Head of caudate nucleus (tissue), 42 donors: ENCODE measurements around the gene MAP1B.
"Not testable (repeated sequence)": the region's sequence is repeated elsewhere in the genome, so short reads cannot be mapped to it uniquely, and the experiment has no call there.

ENCODE experiments used
- DNase-seq, 42 donors: peaks; one replicate each; pipeline versions ENCODE4 v3.0.0 to v3.0.0-alpha.2; 2020 to 2021; ENCODE audit warnings: mixed read lengths in 7 of 42
- intact Hi-C: fragments of 100-400 bp; cut with DNase I; formaldehyde crosslinking; loops from one replicate; pipeline ENCODE4 v1.15.0; 2022

The MAP1B gene

DNA sequence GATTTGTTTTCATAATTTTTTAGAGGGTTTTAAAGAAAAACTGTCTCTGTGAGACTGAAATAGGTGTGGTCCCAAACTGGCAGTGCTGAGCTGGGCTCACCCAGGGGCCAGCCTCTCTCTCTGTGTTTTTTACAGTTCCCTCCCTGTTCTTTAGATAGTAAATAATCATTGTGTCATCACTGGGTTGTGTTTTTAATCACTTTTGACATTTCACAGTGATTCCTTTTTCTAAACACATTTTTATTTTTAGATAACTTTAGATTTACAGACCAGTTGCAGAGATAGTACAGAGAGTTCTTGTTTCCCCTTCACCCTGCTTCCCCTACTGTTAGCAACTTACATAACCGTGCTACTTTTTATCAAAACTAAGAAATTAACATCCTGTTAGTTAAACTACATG is 44.4 kb downstream of the MAP1B start:
- intact Hi-C loops, result no loop called here
- no peak for DNase-seq

DNA sequence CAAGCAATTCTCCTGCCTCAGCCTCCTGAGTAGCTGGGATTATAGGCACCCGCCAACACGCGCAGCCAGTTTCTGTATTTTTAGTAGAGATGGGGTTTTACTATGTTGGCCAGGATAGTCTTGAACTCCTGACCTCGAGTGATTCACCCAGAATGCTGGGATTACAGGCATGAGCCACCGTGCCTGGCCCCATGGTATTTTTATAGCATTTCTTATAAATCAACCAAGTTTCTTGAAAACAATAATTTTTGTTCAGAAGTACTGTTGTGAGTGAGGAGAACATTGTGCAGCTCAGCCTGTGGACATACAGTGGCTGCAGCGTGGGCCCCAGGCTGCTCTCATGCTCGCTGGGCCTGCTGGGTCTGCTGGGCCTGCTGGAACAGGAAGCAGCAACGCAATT is 45.3 kb downstream of the MAP1B start:
- intact Hi-C loops, result no loop called here
- no peak for DNase-seq

DNA sequence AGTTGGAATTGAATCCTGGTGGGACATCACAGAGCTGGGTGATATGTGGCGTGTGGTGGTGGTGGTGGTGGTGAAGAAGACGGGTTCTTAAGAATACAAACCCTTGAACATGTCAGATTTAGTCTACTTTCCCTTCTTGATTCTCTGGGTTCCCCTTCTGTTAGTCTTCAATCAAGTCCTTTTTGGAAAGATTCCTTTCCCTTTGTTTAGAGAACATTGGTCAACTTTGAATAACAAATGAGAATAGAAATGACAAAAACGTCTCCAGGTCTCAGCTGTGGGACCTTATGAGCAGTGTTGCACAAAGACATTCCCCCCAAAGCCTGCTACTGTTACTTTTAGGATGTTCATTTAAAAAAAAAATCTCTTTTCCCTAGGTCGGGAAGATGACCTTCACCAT is 46.3 kb downstream of the MAP1B start:
- intact Hi-C loops, result no loop called here
- DNase-seq, result no peak

DNA sequence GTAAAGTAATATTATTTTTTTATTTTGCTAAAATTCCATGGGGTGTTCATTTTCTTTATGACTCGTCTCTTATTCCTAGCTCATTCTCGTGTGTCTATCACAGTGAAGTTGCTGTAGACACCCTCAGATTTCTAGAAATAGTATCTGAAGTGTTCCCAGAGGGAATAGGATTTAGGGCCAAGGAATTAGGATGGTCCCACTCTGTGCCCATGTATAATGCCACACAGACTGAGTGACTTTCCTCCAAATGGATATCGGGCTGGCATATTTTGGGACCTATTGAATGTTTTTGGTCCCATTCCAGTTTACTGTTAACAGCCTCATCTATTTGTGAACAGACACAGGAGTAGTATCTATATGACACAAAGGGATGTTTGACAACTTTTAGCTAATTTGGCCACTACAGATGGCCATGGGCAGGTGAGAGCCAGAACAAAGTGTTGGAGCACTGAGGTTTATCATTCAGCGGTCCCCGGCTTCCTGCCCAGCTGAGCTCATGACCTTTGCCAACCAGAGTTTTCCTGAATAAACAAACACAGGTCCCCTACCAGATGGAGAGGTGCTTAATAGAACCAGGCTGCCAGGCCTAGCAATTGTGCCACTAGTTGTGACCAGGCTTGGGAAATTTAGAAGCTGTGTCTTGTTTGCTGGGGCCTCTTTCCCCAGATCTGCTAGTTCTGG is 46.9 kb downstream of the MAP1B start:
- no peak for DNase-seq
- intact Hi-C loops, result no loop called here

DNA sequence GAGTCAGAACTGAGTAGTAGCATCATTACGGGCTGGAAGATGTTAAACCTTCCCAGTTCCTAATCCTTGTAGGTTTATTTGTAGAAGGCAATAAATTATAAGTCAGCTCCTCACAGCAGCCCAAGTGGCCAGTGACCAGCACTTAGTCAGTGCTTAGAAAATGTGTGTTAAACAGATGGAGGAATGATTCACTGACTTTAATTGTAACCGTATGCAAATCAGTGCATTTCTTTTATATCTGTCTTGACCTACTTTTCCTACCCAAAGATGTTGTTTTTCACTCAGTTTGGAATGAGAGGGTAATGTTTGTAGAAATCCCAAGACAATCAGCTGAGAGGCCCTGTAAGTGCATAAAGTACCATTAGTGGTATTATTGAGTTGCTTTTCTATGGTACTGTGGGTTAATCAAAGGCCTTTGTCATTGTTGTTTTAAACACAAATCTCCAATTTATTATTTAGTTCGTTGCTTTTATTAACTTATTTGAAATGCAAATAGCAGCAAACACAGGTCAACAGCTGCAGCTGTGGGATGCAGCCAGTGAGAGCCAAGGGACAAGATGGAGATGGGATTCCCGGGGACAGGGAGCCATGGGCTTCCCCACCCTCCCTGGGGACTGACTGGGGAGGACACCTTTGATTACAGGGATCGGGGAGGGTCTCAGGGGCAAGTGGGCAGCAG is 49.8 kb downstream of the MAP1B start:
- DNase-seq, result peak in 1 of 42 donors; percentile 25

DNA sequence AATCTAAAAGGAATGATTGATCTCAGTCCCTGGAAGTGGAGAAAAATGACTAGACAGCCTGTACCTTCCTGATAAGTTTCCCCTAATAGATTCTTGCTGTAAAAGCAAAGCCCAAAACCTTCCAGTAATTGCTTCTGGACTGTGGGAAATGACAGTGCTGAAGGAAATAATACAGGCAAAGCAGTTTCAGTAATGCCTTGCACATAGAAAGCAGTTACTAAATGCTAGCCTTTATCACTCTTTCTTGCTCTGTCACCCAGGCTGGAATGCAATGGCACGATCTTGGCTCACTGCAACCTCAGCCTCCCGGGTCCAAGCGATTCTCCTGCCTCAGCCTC is 50.3 kb downstream of the MAP1B start:
- intact Hi-C loops, result no loop called here
- no peak for DNase-seq

More for the DNA sequence above, 49.8 kb downstream of the MAP1B start:
- intact Hi-C loops, result no loop called here

DNA sequence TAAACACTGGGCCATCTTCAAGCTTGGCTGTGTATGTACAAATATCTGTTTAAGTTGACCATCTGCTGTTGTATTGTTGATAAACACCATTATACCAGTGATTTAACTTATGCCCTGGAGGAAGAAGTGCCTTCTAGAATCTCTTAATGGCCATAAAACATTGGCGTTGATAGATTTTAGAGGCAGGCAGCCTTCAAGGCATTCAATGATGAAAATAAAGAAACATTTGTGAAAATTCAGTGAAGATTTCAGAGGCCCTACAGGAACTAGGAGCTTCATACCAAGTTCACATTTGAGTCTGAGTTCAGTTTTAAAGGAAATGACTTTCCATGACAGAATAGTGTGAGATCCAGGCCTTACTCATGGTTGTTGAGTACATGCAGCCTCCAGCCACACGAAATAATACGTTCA is 52.2 kb downstream of the MAP1B start:
- DNase-seq, result no peak
- intact Hi-C loops, result no loop called here

DNA sequence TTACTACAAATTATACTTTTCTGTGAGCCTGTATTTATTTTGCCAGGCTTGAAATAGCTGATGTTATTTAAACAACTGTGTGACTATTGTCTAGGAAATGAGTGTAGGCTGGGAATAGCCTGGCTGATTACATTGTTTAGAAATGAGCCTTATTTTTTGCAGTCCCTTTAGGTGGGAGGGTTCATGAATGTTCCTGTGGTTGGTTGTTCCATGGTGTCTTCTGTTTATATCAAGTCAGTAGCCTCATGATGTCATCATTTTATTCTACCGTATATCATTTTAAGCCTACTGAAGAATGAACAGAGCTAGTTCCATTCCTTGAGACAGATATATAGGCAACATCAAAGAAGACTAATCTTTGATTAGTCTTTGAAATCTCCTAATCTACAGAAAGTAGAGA is 53.1 kb downstream of the MAP1B start:
- intact Hi-C loops, result no loop called here
- DNase-seq, result no peak

DNA sequence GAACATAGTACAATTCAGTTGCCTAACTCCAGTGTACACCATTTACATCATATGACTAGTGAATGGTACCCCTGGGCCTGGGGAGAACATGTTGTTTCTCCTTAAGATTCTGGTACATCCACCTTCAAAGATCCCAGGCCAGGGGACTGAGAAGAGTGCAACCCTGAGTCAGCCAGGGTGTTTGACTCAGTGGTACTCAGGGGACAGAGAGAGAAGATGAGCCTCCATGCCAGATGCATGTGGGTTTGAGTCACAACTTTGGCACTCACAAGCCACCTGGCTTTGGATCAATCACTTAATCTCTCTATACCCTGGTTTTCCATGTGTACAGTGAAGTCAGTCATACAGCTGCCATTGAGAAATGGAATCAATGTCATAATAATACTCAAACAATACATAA is 53.7 kb downstream of the MAP1B start:
- no peak for DNase-seq
- intact Hi-C loops, result no loop called here

DNA sequence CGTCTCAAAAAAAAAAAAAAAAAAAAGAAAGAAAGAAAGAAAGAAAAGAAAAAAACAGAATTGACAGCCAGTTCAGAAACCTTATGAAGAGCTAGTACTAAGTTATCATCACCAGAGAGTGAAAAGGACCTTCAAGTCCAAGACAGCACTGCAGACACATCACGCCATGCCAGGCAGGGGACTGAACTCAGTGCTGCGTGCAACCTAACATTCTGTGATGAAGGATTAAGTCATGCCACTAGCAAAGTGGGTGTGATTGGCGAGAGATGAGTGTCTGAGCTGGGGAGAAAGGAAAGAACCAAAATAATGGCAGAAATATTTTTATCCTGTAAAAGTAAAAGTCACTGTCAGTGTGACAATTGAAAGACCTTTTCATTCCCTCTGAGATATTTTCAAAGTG is 54.7 kb downstream of the MAP1B start:
- peak in 1 of 42 donors; percentile 22 for DNase-seq
- intact Hi-C loops, result no loop called here

DNA sequence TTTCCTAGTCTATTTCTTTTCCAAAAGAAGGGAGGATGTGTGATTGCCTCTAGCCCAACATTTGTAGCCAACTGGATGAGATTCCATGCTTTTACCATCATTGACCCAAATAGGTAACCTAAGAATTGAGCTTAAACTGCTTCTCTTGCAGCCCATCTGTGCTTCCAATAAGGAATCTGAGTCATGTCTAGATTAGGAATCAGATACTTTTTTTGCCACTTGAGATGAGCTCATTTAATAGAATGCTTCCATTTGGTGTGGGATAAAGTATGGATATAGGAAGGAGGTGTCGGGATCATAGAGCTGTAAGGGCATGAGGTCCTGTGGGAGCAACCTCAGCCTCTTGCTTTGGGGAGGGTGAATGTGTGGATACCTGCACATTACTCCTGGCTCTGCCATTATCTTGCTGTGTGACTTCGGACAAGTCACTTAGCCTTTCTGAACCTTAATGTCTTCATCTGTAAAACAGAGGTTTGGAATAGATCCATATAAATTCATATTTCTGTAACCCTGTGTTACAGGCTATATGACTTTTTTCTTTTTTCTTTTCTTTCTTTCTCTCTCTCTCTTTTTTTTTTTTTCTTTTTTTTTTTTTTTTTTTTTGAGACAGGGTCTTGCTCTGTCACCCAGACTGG is 56.2 kb downstream of the MAP1B start:
- no peak for DNase-seq
- intact Hi-C loops, result no loop called here

DNA sequence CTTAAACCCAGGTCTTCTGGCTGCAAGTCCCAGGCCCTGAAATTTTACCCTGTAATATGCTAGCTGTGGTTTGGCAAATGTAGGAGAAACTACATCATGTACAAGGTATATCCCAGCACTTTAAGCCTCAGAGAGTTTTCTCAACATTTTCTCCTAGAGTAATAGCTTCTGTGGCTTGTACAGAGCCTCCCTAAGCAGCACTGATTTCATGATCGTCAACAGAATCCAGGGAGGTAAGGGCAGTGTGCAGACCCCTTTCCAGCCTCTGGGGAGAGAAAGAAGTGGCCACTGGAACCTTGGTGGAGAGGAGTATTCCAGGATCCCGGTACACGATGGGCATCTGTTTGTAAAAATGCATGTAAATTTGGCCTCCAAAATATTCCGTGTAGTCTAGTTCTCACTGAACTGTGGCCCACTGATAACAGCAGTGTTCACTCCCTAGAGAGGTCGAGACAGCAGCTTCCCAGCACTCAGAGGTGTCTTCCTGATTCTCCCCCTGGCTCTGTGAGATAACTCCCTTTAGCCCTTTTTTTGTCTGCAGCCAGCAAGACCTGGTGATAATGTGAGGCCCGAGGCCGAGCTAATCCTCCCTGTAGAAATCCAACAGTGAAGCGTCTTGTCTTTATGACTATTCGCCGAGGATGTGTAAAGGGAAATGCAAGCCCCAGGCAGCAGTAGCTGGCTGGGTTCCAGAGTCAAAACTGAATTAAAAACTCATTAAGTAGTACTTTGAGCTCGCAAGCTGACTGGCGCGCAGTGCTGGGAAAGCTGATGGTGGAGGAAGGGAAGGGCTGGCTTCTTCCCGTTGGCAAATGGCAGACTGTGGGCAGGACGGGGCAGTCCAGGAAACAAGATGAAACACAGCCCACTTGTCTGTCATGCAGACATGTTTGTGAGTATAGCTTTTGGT is 59.0 kb downstream of the MAP1B start:
- intact Hi-C loops, result no loop called here
- DNase-seq, result peak; percentile 45 to 88 (median 75)

DNA sequence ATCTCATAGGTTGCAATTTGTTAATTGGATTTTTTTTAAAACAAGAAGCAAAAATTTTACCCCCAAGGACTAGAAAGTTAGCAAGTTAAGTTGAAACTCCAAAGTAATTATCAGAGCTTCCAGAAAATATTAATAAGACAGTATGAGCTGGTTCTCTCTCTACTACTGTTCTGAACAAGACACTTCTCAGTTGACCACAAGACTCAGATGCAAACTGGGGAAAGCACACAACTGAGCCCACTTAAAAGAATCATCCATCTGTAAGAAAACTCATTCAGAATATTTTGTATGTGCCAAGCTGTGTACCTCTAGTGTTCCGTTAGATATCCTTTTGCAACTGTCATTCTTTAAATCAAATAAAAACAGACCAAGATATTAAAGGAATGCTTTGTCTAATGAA is 60.0 kb downstream of the MAP1B start:
- no peak for DNase-seq
- intact Hi-C loops, result no loop called here

DNA sequence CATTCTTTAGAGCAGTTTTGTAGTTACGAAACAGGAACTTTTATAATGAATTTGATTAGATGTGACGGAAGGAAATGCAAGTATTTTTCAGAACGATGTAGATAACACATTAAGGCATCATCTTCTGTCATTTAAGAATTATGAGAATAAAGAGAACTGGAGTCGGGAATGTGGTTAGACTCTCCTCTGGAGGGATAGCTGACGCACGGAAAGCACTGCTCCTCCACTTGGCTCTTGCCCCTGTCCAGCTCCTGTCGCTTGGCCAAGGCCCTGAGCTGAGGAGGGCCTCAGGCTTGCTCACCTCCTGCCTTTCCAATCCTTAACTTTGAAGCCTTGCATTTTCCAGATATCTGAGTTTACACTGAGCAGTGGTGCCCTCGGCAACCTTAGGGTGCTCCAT is 60.5 kb downstream of the MAP1B start:
- intact Hi-C loops, result no loop called here
- DNase-seq, result peak in 11 of 42 donors; percentile 18 to 69 (median 38)

DNA sequence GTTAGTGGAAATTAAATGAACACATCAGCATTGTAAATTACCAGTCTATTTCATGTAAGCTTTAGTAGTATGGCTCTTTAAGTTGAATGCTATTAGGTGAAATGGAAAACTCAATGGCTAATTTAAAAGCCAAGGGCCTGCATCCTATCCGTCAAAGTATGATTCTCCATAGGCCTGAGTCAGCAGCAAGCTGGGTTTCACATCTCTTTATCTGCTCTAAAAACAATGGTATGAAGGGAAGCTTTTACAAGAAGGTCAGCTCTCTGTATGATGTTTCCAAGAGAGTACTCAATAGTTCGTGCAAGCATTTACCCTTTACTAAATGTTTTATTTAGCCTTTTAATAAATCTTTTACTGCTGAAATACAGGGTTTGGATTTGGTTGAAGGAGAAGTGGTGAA is 62.8 kb downstream of the MAP1B start:
- intact Hi-C loops, result no loop called here
- DNase-seq, result no peak

DNA sequence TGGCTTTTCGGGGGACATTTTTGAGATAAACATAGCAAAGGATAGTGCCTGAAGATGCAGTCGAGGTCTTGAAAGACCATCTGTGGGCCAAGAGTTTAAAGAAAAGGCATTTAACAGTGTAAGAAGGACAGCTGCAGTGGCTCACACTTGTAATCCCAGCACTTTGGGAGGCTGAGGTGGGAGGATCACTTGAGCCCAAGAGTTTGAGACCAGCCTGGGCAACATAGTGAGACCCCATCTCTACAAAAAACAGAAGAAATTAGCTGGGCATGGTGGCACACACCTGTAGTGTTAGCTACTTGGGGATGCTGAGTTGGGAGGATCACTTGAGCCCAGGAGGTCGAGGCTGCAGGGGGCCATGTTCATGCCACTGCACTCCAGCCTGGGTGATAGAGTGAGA is 63.9 kb downstream of the MAP1B start:
- intact Hi-C loops, DNase-seq: not testable (repeated sequence)

DNA sequence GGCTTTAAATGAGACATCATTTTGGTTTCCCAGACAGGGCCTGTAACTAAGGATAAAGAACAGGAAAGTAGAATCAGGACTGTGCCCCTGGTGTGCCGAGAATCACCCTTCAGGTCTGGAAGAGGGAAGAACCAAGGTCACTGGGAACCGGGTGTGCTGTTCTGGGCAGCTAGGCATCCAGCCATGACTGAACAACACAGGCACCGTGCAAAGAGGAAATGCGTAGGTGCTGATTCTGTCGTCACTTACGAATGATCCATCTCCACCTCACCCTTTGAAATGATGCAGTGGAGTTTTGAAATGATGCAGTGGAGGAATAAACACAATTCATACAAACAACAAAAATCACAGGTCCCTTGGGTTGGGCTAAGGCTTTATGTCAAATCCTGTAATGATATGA is 64.4 kb downstream of the MAP1B start:
- intact Hi-C loops, result no loop called here
- DNase-seq, result no peak

DNA sequence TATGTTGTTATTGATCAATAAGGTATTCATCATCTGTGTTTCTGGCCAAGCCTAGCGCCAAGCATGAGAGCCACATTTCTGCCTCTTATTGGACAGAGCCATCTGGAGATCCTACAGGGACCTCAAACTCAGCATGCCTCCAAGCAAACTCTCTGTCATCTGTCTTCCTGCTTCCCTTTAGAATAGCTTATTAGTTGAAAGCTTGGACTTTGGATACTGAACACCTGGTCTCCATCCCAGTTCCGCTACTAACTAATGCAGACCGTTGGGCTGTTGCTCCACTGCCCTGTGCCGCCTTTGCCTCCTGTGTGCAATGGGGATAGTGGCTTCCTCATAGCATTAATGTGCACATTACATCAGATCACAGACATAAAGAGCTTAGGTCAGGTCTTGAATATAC is 65.5 kb downstream of the MAP1B start:
- intact Hi-C loops, result no loop called here
- DNase-seq, result no peak

DNA sequence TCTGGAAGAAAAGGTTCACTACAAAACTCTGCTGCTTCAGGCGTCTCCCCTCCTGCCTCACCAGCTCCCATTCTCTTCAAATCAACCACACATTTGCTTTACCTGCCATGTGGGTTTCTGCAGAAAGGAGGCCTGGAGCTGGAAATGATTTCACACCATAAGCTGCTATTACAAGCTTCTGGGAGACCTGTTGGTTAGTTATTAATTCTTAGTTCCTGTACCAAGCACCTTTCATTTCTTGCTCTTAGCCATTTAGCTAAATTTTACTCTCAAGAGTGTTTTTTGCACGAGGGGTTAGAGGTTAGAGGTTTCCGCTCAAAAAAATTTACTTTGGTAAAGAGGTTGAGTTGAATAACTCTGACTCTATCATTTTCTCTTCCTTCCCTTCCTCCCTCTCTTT is 70.3 kb downstream of the MAP1B start:
- intact Hi-C loops, result no loop called here
- no peak for DNase-seq
